HG02852 (cell line): ENCODE measurements around the gene HOXD8.

Source experiments
- ATAC-seq: cut with Tn5 transposase; IDR thresholded peaks from one replicate; pipeline ENCODE4 v1.9.1; 2021; ENCODE audit warnings: mild to moderate bottlenecking, moderate library complexity; ENCODE audit not compliant: unreplicated experiment

The HOXD8 gene

GRCh38 chr2:176090862-176091261 is 38.6 kb upstream of the HOXD8 start:
- ATAC-seq, result no peak

GRCh38 chr2:176091329-176092258 is 37.9 kb upstream of the HOXD8 start:
- ATAC-seq, result no peak

- no peak for ATAC-seq
Measured at GRCh38 chr2:176092270-176093144, 37.0 kb upstream of the HOXD8 start, which contains the start of gene HOXD13. Gene HOXD13, plus strand, starts transcription at chr2:176092721. Its CDS starts 170 bp downstream, at chr2:176092891.

GRCh38 chr2:176093145-176093897 is 36.2 kb upstream of the HOXD8 start:
- ATAC-seq, result no peak

- ATAC-seq, result no peak
Measured at GRCh38 chr2:176093898-176094249, 35.6 kb upstream of the HOXD8 start.

- ATAC-seq, result no peak
Measured at GRCh38 chr2:176094349-176094748, 35.2 kb upstream of the HOXD8 start.

GRCh38 chr2:176095421-176095820 is 34.1 kb upstream of the HOXD8 start:
- ATAC-seq, result no peak

- no peak for ATAC-seq
Measured at GRCh38 chr2:176096243-176096985, 33.1 kb upstream of the HOXD8 start.

- ATAC-seq, result peak; percentile 83
Measured at GRCh38 chr2:176096986-176097819, 32.3 kb upstream of the HOXD8 start.

GRCh38 chr2:176097820-176098365 is 31.6 kb upstream of the HOXD8 start:
- no peak for ATAC-seq

GRCh38 chr2:176098366-176099158 is 30.9 kb upstream of the HOXD8 start:
- no peak for ATAC-seq

GRCh38 chr2:176099159-176099727 is 30.3 kb upstream of the HOXD8 start:
- ATAC-seq, result no peak

- ATAC-seq, result no peak
Measured at GRCh38 chr2:176099728-176100546, 29.6 kb upstream of the HOXD8 start, which contains the start of gene HOXD12. Gene HOXD12, plus strand, starts transcription at chr2:176099795. Its CDS starts 7 bp downstream, at chr2:176099802.

GRCh38 chr2:176100547-176101140 is 28.9 kb upstream of the HOXD8 start:
- ATAC-seq, result no peak

GRCh38 chr2:176101216-176101830 is 28.2 kb upstream of the HOXD8 start:
- no peak for ATAC-seq

GRCh38 chr2:176101842-176102241 is 27.7 kb upstream of the HOXD8 start:
- no peak for ATAC-seq
